Trophoblast cell (in vitro differentiated cells and primary cell): ENCODE measurements around the gene ABCB4.

Source experiments
- DNase-seq, 2 donors: peaks; one replicate each; pipeline ENCODE4 v3.0.0-alpha.2; 2016
- H2AFZ ChIP-seq: 2 replicates; pipeline ENCODE4 v1.6.1; 2013; ENCODE audit warnings: low read length, moderate library complexity, mild to moderate bottlenecking; ENCODE audit not compliant: insufficient read depth, poor library complexity
- H2AK5ac ChIP-seq: 2 replicates; pipeline ENCODE4 v1.6.1; 2013; ENCODE audit warnings: mild to moderate bottlenecking, low read length
- H2BK120ac ChIP-seq: 2 replicates; pipeline ENCODE4 v1.6.1; 2013; ENCODE audit warnings: low read length, mild to moderate bottlenecking, moderate library complexity; ENCODE audit not compliant: insufficient read depth, poor library complexity
- H2BK12ac ChIP-seq: 2 replicates; pipeline ENCODE4 v1.6.1; 2013; ENCODE audit warnings: mild to moderate bottlenecking, low read length, moderate library complexity
- H2BK5ac ChIP-seq: 2 replicates; pipeline ENCODE4 v1.6.1; 2013; ENCODE audit warnings: low read length, low read depth, moderate library complexity, mild to moderate bottlenecking; ENCODE audit not compliant: poor library complexity
- H3K14ac ChIP-seq: 2 replicates; pipeline ENCODE4 v1.6.1; 2013; ENCODE audit warnings: mild to moderate bottlenecking, low read length
- H3K18ac ChIP-seq: 2 replicates; pipeline ENCODE4 v1.6.1; 2013; ENCODE audit warnings: mild to moderate bottlenecking, low read length
- H3K23ac ChIP-seq: 2 replicates; pipeline ENCODE4 v1.6.1; 2013; ENCODE audit warnings: low read length
- H3K27ac ChIP-seq: 2 replicates; pipeline ENCODE4 v1.5.1; 2013; ENCODE audit warnings: low read depth, mild to moderate bottlenecking, inconsistent platforms, low read length, moderate library complexity
- H3K27me3 ChIP-seq: 2 replicates; pipeline ENCODE4 v1.6.1; 2013; ENCODE audit warnings: inconsistent platforms, mild to moderate bottlenecking, low read length, moderate library complexity; ENCODE audit not compliant: insufficient read depth
- H3K36me3 ChIP-seq, 2 experiments: 1 replicate in 1 of 2; 2 replicates in 1 of 2; pipeline ENCODE4 v1.6.1; 2013; ENCODE audit warnings: low read length in 2 of 2, mild to moderate bottlenecking in 2 of 2, moderate library complexity in 1 of 2; ENCODE audit not compliant: insufficient read depth in 2 of 2, control insufficient read depth in 1 of 2
- H3K4ac ChIP-seq: 2 replicates; pipeline ENCODE4 v1.6.1; 2013; ENCODE audit warnings: low read depth, mild to moderate bottlenecking, low read length, moderate library complexity
- H3K4me1 ChIP-seq, 2 experiments: 1 replicate in 1 of 2; 2 replicates in 1 of 2; pipeline ENCODE4 v1.6.1; 2013; ENCODE audit warnings: low read length in 2 of 2, mild to moderate bottlenecking in 2 of 2, moderate library complexity in 1 of 2; ENCODE audit not compliant: insufficient read depth in 2 of 2, control insufficient read depth in 1 of 2
- H3K4me2 ChIP-seq: 2 replicates; pipeline ENCODE4 v1.6.1; 2013; ENCODE audit warnings: inconsistent platforms, mild to moderate bottlenecking, low read length, moderate library complexity
- H3K4me3 ChIP-seq: 2 replicates; pipeline ENCODE4 v1.5.1; 2013; ENCODE audit warnings: mild to moderate bottlenecking, low read depth, low read length, inconsistent platforms
- H3K79me1 ChIP-seq: one replicate; pipeline ENCODE4 v1.6.1; 2013; ENCODE audit warnings: low read length
- H3K79me2 ChIP-seq: 2 replicates; pipeline ENCODE4 v1.6.1; 2013; ENCODE audit warnings: low read length, mild to moderate bottlenecking; ENCODE audit not compliant: control insufficient read depth, insufficient read depth, poor library complexity
- H3K9ac ChIP-seq: 2 replicates; pipeline ENCODE4 v1.6.1; 2013; ENCODE audit warnings: mild to moderate bottlenecking, low read length
- H3K9me3 ChIP-seq: 2 replicates; pipeline ENCODE4 v1.6.1; 2013; ENCODE audit warnings: low read depth, mild to moderate bottlenecking, control low read depth, inconsistent platforms, low read length; ENCODE audit not compliant: insufficient read depth
- H4K12ac ChIP-seq: 2 replicates; pipeline ENCODE4 v1.6.1; 2013; ENCODE audit warnings: low read depth, mild to moderate bottlenecking, low read length, moderate library complexity
- H4K8ac ChIP-seq: 2 replicates; pipeline ENCODE4 v1.6.1; 2013; ENCODE audit warnings: low read depth, mild to moderate bottlenecking, low read length, moderate library complexity
- H4K91ac ChIP-seq: one replicate; pipeline ENCODE4 v1.6.1; 2013; ENCODE audit warnings: low read depth, mild to moderate bottlenecking, low read length, moderate library complexity
- WGBS: extraction: QIAGEN DNeasy Blood & Tissue Kit; methylation state at CpG from one replicate; pipeline ENCODE4 v1.1.7; 2013; ENCODE audit warnings: missing lambda C conversion rate; ENCODE audit not compliant: insufficient read length, insufficient coverage; ENCODE audit errors: extremely low coverage; 5-methylcytosine and 5-hydroxymethylcytosine counted together

Gene ABCB4

GRCh38 chr7:87458148-87458547 is 17.3 kb downstream of the ABCB4 start:
- H3K9ac ChIP-seq = no peak overlapping the region
- no peak overlapping the region for H4K12ac ChIP-seq
- no peak overlapping the region for H2BK120ac ChIP-seq
- H4K8ac ChIP-seq = no peak overlapping the region
- H2AFZ ChIP-seq = no peak overlapping the region
- no peaks in the 10 kb centered on the region for H3K36me3 ChIP-seq
- H2BK12ac ChIP-seq = no peak overlapping the region
- H3K27ac ChIP-seq = no peak overlapping the region
- no peak overlapping the region for H3K4me2 ChIP-seq
- no peak overlapping the region for H3K18ac ChIP-seq
- H2BK5ac ChIP-seq = no peak overlapping the region
- H3K4me3 ChIP-seq = no peak overlapping the region
- H3K23ac ChIP-seq = no peak overlapping the region
- H3K9me3 ChIP-seq = no peaks in the 10 kb centered on the region
- no peak overlapping the region for H4K91ac ChIP-seq
- no peak overlapping the region for H3K4ac ChIP-seq
- no peak for DNase-seq
- H3K79me1 ChIP-seq = no peaks in the 10 kb centered on the region
- H3K14ac ChIP-seq = no peak overlapping the region
- no peaks in the 10 kb centered on the region for H3K79me2 ChIP-seq
- no peak overlapping the region for H2AK5ac ChIP-seq
- no peaks in the 10 kb centered on the region for H3K4me1 ChIP-seq
- WGBS = no CpG with 5 or more reads among the region's 3 CpGs
- H3K27me3 ChIP-seq = no peaks in the 10 kb centered on the region

- H3K79me1 ChIP-seq = no peaks in the 10 kb centered on the region
- no peak overlapping the region for H2BK120ac ChIP-seq
- no peak overlapping the region for H4K8ac ChIP-seq
- H3K23ac ChIP-seq = no peak overlapping the region
- no peak for DNase-seq
- no peak overlapping the region for H3K9ac ChIP-seq
- H4K91ac ChIP-seq = no peak overlapping the region
- no peak overlapping the region for H3K4me2 ChIP-seq
- no peaks in the 10 kb centered on the region for H3K27me3 ChIP-seq
- H3K4me1 ChIP-seq = no peaks in the 10 kb centered on the region
- H2AFZ ChIP-seq = no peak overlapping the region
- H2BK12ac ChIP-seq = no peak overlapping the region
- no peak overlapping the region for H3K27ac ChIP-seq
- H3K14ac ChIP-seq = no peak overlapping the region
- H4K12ac ChIP-seq = no peak overlapping the region
- no peak overlapping the region for H3K18ac ChIP-seq
- H3K9me3 ChIP-seq = no peaks in the 10 kb centered on the region
- no peak overlapping the region for H3K4ac ChIP-seq
- no peaks in the 10 kb centered on the region for H3K79me2 ChIP-seq
- no CpG with 5 or more reads among the region's 2 CpGs for WGBS
- H3K36me3 ChIP-seq = no peaks in the 10 kb centered on the region
- no peak overlapping the region for H2BK5ac ChIP-seq
- no peak overlapping the region for H3K4me3 ChIP-seq
- no peak overlapping the region for H2AK5ac ChIP-seq
These were observed 19.2 kb downstream of the ABCB4 start for GRCh38 chr7:87456247-87456646.

- no peak overlapping the region for H3K14ac ChIP-seq
- H3K18ac ChIP-seq = no peak overlapping the region
- H4K8ac ChIP-seq = no peak overlapping the region
- no peak overlapping the region for H3K27ac ChIP-seq
- no peak overlapping the region for H4K91ac ChIP-seq
- H3K36me3 ChIP-seq = no peaks in the 10 kb centered on the region
- no peaks in the 10 kb centered on the region for H3K79me2 ChIP-seq
- no peaks in the 10 kb centered on the region for H3K27me3 ChIP-seq
- no peak overlapping the region for H3K4me3 ChIP-seq
- no peaks in the 10 kb centered on the region for H3K9me3 ChIP-seq
- H3K23ac ChIP-seq = no peak overlapping the region
- DNase-seq = no peak
- H2BK12ac ChIP-seq = no peak overlapping the region
- no peak overlapping the region for H4K12ac ChIP-seq
- no peak overlapping the region for H3K4ac ChIP-seq
- H2BK5ac ChIP-seq = no peak overlapping the region
- peaks cover 2% of the 10 kb centered on the region for H3K79me1 ChIP-seq
- H3K4me2 ChIP-seq = no peak overlapping the region
- peaks cover 0 to 3% of the 10 kb centered on the region in 2 experiments for H3K4me1 ChIP-seq
- no peak overlapping the region for H3K9ac ChIP-seq
- WGBS = no CpG with 5 or more reads among the region's 4 CpGs
- no peak overlapping the region for H2AFZ ChIP-seq
- H2BK120ac ChIP-seq = no peak overlapping the region
- no peak overlapping the region for H2AK5ac ChIP-seq
These were observed 23.2 kb downstream of the ABCB4 start for GRCh38 chr7:87452279-87452678.

GRCh38 chr7:87451187-87451586 is 24.3 kb downstream of the ABCB4 start:
- Histone ChIP-seq H3K79me2 (no peaks in the 10 kb centered on the region), H3K27me3 (no peaks in the 10 kb centered on the region), H2AFZ (no peak overlapping the region), H3K9me3 (no peaks in the 10 kb centered on the region), H3K4ac (no peak overlapping the region), H2AK5ac (no peak overlapping the region), H3K4me3 (no peak overlapping the region), H3K27ac (no peak overlapping the region), H3K79me1 (peaks cover 2% of the 10 kb centered on the region), H4K12ac (no peak overlapping the region), H3K18ac (no peak overlapping the region), H3K36me3 (no peaks in the 10 kb centered on the region), H2BK12ac (no peak overlapping the region), H3K4me2 (no peak overlapping the region), H4K8ac (no peak overlapping the region), H4K91ac (no peak overlapping the region), H2BK5ac (no peak overlapping the region), H2BK120ac (no peak overlapping the region), H3K9ac (no peak overlapping the region), H3K23ac (no peak overlapping the region), H3K4me1 (peaks cover 0 to 3% of the 10 kb centered on the region in 2 experiments), H3K14ac (no peak overlapping the region)
- no peak for DNase-seq
- no CpG with 5 or more reads among the region's 4 CpGs for WGBS
